ENCODE measurements around the gene APLP1. TPM values are rescaled to one million over a fixed set of nuclear protein-coding genes. Genes with fewer than 3 reads are reported as not detected.
"Not testable (repeated sequence)": the region's sequence is repeated elsewhere in the genome, so short reads cannot be mapped to it uniquely, and the experiment has no call there.

APLP1 gene
- total RNA-seq = not detected

- peak in 1 of 3 donors; percentile 46 for DNase-seq (ENCODE audit: low read depth in 2 of 3, low spot score in 2 of 3)
Measured at GRCh38 chr19:35868172-35868822, at the start of gene APLP1. Gene APLP1, plus strand, starts transcription at chr19:35868574. Its CDS starts 63 bp downstream, at chr19:35868637.

GRCh38 chr19:35822579-35822978 lies 45.8 kb upstream of the APLP1 start:
- no peak for DNase-seq (ENCODE audit: low read depth in 2 of 3, low spot score in 2 of 3)

GRCh38 chr19:35824150-35824549 lies 44.2 kb upstream of the APLP1 start:
- DNase-seq (ENCODE audit: low read depth in 2 of 3, low spot score in 2 of 3) = no peak

- peak; percentile 21 to 84 (median 65) for DNase-seq (ENCODE audit: low read depth in 2 of 3, low spot score in 2 of 3)
Measured at GRCh38 chr19:35828692-35829301, 39.6 kb upstream of the APLP1 start.

- no peak for DNase-seq (ENCODE audit: low read depth in 2 of 3, low spot score in 2 of 3)
Measured at GRCh38 chr19:35830986-35831385, 37.4 kb upstream of the APLP1 start.

- no peak for DNase-seq (ENCODE audit: low read depth in 2 of 3, low spot score in 2 of 3)
Measured at GRCh38 chr19:35832054-35832453, 36.3 kb upstream of the APLP1 start.

- no peak for DNase-seq (ENCODE audit: low read depth in 2 of 3, low spot score in 2 of 3)
Measured at GRCh38 chr19:35833972-35834371, 34.4 kb upstream of the APLP1 start.

DNA sequence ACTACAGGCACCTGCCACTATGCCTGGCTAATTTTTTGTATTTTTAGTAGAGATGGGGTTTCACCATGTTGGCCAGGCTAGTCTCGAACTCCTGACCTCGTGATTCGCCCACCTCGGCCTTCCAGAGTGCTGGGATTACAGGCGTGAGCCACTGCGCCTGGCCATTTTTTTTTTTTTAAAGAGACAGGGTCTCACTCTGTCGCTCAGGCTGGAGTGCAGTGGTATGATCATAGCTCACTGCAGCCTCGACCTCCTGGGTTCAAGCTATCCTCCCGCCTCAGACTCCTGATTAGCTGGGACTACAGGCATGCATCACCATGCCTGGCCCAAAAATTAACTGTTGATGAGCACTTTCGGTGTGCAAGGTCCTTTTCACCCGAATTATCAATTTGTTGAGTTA lies 32.3 kb upstream of the APLP1 start:
- not testable (repeated sequence) for DNase-seq (ENCODE audit: low read depth in 2 of 3, low spot score in 2 of 3)

DNA sequence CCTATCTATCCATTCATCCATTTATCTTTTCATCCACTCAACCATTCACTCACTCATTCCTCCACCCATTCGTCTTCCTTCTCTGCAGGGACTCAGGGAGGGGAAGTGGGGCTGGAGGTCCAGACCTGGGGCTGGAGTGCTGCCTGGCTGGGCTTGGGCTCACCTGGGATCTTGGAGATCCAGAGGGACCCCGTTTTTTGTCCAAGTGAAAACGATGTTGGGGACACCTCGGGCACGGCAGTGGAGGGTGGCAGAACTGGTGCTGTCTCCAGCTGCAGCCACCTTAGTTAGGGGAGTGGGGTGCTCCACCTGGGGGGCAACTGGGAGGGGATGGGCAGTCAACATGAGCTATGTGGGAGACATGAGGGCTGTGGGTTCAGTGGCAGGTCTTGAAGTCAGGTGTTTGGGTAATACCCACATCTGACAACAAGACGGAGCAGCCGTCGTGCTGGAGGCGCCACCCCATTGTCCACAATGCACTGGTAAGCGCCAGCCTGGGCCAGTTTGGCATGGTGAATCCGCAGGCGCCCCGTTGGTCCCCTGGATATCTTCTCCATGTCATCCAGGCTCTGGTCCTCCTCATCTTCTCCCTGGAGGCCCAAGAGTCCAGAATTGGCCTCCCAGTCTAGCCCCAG lies 26.3 kb upstream of the APLP1 start:
- DNase-seq (ENCODE audit: low read depth in 2 of 3, low spot score in 2 of 3) = no peak

DNA sequence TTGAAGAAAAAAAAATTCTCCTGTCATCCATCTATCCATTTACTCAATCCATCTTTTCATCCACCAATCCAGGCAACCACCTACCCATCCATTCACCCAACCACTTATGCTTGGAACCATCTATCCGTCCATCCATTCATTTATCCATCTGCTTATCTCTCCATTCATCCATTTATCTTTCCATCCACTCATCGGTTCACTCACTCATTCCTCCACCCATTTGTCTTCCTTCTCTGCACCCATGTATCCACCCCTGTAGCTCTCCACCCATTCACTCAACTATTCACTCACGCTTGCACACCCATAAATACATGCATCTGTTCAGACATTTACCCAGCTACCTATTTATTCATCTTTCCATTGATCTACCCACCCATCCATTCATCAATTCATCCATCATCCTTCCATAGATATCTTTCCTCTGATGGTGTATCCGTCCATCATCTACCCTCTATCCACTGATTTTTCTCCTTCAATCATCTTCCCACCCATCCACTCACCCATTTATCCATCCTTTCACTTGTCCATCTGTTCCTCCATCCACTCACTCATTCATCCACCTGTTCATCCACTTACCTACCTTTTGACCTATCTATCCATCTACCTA lies 25.6 kb upstream of the APLP1 start:
- DNase-seq (ENCODE audit: low read depth in 2 of 3, low spot score in 2 of 3) = no peak

GRCh38 chr19:35843676-35844481 lies 24.5 kb upstream of the APLP1 start:
- no peak for DNase-seq (ENCODE audit: low read depth in 2 of 3, low spot score in 2 of 3)

DNA sequence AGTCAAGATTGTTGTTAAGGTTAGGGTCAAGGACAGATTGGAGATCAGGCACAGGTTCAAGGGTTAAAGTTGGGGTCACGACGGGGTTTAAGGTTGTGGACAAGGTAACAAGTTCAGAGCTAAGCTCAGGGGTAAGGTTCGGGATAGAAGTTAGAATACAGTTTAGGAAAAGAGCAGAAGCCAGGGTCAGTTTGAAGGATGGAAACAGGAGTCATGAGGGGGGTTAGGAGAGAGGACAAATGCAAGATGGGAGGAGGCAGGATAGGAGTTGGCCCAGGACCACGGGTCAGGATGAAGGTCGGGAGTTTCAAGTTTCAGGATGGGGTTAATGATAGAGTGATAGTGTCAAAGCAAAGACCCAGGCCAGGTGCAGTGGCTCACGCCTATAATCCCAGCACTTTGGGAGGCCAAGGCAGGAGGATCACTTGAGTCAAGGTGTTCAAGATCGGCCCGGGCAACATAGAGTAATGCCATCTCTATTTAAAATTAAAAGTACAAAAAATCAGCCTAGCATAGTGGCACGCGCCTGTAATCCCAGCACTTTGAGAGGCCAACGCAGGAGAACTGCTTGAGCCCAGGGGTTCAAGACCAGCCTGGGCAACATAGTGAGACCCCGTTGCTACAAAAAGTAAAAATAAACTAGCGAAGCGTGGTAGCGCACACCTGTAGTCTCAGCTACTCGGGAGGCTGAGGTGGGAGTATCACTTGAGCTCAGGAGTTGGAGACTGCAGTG lies 23.7 kb upstream of the APLP1 start:
- DNase-seq (ENCODE audit: low read depth in 2 of 3, low spot score in 2 of 3) = no peak

GRCh38 chr19:35845215-35846037 lies 22.9 kb upstream of the APLP1 start:
- no peak for DNase-seq (ENCODE audit: low read depth in 2 of 3, low spot score in 2 of 3)

DNA sequence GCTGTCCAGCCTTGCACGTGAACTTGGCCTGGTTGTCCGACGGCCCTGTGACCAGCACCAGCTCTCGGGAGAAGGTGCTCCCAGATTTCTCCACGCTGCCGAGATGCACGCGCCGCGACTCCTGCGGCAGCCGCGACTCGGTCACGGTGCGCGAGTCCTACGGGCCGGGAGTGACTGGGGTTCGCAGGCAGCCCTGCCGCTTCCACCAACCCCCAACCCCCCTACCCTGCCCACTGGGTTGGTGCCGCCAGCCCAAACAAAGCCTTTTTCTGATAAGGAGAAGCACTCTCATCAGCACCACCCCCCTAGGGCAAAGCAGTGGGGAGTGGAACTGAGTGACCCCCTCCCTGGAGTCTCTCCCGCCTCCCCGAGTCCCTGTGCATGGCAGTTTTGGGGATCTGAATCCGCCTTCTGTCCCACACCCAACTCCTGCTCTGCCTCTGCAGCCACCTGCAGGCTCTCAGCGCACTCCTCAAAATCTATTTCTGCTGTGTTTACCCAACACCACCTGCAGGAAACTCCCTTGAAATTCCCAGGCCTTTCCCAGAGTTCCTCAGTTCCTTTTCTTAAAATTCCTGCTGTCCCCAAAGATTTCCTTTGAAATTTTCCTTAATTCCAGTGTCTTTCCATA lies 22.2 kb upstream of the APLP1 start:
- no peak for DNase-seq (ENCODE audit: low read depth in 2 of 3, low spot score in 2 of 3)

DNA sequence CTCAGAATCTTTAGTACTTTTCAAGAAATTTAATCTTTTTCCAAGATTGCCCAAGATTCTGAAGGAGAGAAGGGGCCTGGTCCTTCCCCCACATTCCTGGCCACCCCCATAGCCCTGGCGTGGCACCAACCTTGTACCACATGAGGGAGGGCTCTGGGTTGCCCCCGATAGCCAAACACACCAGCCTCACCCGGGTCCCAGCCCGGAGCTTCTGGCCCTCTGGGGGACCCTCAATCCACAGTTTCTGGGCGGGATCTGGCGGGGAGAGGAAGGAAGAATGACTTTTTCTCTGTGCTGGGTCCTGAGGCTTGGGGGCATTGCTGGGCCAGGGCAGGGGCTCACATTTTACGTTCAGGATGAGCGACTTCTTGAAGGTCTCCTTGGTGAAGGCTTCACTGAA lies 20.5 kb upstream of the APLP1 start:
- DNase-seq (ENCODE audit: low read depth in 2 of 3, low spot score in 2 of 3) = no peak

GRCh38 chr19:35848486-35848885 lies 19.9 kb upstream of the APLP1 start:
- no peak for DNase-seq (ENCODE audit: low read depth in 2 of 3, low spot score in 2 of 3)

- no peak for DNase-seq (ENCODE audit: low read depth in 2 of 3, low spot score in 2 of 3)
Measured at GRCh38 chr19:35848919-35849505, 19.4 kb upstream of the APLP1 start.

DNA sequence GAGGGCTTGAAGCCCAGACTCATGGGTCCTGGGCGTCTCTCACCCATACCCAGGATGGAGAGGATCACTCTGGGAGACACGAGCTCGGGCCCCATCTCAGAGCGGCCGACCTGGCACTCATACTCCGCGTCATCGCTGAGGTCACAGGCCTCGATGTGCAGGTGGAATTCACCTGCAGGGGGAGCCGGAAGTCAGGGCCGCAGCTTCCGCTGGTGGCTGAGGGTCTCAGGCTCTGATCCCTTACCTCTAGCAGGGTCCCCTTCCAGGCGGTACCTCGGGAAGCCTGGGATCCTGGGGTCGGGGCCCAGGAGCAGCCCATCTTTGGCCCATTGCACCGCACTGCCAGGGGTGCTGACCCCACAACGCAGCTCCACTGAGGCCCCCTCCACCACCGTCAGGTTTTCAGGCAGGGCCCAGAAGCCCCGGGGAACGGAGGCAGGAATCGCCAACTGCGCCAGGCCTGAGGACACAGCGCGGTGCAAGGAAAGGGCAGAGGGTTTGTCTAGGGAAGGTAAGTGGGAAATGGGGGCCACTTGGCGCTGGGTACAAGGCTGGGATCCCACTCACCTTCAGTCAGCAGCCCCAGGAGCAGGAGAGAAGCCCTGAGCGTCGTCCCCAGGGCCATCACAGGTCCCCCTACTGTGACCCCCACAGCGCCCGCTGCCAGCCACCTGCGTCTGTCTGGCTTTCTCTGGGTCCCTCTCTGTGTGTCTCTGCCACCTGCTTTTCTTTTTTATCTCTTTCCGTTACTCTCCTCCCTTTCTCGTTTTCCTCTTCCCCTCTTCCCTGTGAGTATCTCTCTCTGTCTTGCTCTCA lies 17.0 kb upstream of the APLP1 start:
- DNase-seq (ENCODE audit: low read depth in 2 of 3, low spot score in 2 of 3) = no peak
